ENCODE measurements around the gene MCCD1.

The MCCD1 gene

GRCh38 chr6:31532644-31533454, 4.1 kb downstream of the MCCD1 start:
- no peak overlapping the region for H3K4me3 ChIP-seq (ENCODE audit: low read depth, low read length)
- no peak for TF ChIP-seq CTCF (IDR thresholded peaks at IDR 0.05; ENCODE audit: control insufficient read depth, extremely low read depth, insufficient read depth)
- no peak for DNase-seq (ENCODE audit: low read depth)

DNA sequence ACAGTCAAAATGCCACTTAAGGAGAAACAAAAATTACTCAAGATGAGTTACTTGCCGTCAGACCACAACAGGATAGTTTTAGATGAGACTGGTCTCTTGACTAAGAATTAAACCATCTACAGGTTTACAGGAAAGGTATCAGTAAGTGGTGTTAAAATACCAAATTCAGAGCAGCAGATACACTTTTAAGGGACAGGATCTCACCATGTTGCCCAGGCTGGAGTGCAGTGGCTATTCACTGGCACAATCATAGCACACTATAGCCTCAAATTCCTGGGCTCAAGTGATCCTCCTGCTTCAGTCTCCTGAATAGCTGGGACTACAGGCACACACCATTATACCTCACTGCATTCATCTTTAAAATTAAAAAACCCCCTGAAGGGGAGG, 4.7 kb downstream of the MCCD1 start:
- TF ChIP-seq CTCF (IDR thresholded peaks at IDR 0.05; ENCODE audit: control insufficient read depth, extremely low read depth, insufficient read depth), result no peak
- no peak for DNase-seq (ENCODE audit: low read depth)
- H3K4me3 ChIP-seq (ENCODE audit: low read depth, low read length), result no peak overlapping the region

DNA sequence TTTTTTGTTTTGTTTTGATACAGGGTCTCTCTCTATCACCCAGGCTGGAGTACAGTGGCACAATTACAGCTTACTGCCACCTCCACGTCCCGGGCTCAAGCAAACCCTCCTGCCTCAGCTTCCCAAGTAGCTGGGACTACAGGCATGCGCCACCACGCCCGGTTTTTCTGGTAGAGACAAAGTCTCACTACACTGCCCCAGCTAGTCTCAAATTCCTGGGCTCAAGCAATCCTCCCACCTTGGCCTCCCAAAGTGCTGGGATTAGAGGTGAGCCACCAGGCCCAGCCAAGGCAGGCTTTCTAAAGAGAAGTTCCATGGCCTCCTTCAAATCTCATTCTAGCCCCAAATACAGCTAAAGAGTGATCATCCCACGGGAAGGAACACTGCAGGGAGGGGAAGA, 5.2 kb downstream of the MCCD1 start:
- H3K4me3 ChIP-seq (ENCODE audit: low read depth, low read length), result no peak overlapping the region
- no peak for DNase-seq (ENCODE audit: low read depth)
- TF ChIP-seq CTCF (IDR thresholded peaks at IDR 0.05; ENCODE audit: control insufficient read depth, extremely low read depth, insufficient read depth), result no peak

- no peak for TF ChIP-seq CTCF (IDR thresholded peaks at IDR 0.05; ENCODE audit: control insufficient read depth, extremely low read depth, insufficient read depth)
- no peak overlapping the region for H3K4me3 ChIP-seq (ENCODE audit: low read depth, low read length)
- no peak for DNase-seq (ENCODE audit: low read depth)
Observed at GRCh38 chr6:31534521-31535040, 5.8 kb downstream of the MCCD1 start.

DNA sequence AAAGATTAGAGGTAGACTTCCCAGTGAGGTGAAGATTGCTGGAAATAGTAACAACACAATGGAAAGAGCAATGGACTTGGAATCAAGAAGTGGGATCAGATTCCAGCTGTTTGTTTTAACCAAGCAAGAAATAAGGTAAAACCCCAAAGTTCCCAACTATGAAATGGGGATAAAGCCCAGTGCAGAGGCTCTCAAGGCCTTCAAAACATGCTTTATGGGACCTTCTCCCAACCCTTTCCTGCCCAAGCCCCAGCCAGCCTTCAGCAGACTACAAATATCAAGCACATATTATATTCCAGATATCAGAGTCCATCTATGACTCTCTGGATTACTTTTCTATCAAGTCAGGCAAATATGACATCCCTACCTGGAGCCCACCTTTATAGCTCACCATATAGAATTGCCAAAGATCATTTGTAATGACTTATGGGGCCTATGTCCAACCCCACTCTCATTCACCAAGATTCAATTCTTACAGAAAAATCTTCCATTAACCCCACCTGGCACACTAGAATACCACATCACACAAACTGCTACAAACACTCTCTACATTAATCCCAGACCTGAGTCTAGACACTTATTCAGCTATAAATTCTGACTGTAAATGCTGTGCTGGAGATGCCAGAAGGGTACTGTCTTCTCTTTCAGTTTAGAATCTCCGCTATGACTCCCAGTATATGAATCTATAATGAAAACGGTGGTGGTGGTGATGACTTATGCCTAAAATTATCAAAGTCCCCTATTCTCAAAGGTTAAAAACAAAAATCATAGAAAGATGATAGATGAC, 7.0 kb downstream of the MCCD1 start:
- no peak for DNase-seq (ENCODE audit: low read depth)
- H3K4me3 ChIP-seq (ENCODE audit: low read depth, low read length), result no peak overlapping the region
- TF ChIP-seq CTCF (IDR thresholded peaks at IDR 0.05; ENCODE audit: control insufficient read depth, extremely low read depth, insufficient read depth), result no peak

DNA sequence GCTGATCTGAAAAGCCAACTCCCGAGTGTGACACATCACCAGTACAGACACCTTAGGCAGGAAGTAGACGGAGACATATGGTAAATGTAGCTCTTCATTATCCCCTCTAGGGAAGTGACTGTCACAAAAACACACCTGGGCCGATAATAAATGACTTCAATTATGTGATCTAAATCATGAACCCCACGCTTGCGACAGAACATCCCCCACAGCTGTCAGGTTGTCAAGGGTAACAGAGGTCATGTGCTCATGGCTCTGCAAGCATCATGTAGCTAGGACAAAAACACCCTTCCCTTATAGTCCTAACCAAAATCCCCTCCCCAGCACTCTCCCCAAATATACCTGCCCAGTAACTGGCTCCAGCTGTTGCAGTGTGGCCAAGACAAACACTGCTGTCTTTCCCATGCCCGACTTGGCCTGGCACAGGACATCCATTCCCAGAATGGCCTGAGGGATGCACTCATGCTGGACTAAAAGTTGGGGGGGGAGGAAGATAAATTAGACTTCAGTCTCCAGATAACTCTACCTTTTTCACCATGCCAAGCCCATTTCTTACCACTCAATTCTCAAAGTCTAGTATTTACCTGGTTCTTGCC, 10.1 kb downstream of the MCCD1 start:
- H3K4me3 ChIP-seq (ENCODE audit: low read depth, low read length), result peak overlapping the region; percentile 99; the same call in 1 of the 2 replicates

More for the DNA sequence above, 10.1 kb downstream of the MCCD1 start:
- TF ChIP-seq CTCF (IDR thresholded peaks at IDR 0.05; ENCODE audit: control insufficient read depth, extremely low read depth, insufficient read depth), result no peak
- DNase-seq (ENCODE audit: low read depth), result peak; percentile 31
